NCI-H1436 (cell line): ENCODE measurements around the gene GGPS1.
"Not testable (repeated sequence)": the region's sequence is repeated elsewhere in the genome, so short reads cannot be mapped to it uniquely, and the experiment has no call there.

Experiments
- DNase-seq: peaks from one replicate; lab custom pipeline; 2025; lab: John Stamatoyannopoulos, UW

The GGPS1 gene

DNA sequence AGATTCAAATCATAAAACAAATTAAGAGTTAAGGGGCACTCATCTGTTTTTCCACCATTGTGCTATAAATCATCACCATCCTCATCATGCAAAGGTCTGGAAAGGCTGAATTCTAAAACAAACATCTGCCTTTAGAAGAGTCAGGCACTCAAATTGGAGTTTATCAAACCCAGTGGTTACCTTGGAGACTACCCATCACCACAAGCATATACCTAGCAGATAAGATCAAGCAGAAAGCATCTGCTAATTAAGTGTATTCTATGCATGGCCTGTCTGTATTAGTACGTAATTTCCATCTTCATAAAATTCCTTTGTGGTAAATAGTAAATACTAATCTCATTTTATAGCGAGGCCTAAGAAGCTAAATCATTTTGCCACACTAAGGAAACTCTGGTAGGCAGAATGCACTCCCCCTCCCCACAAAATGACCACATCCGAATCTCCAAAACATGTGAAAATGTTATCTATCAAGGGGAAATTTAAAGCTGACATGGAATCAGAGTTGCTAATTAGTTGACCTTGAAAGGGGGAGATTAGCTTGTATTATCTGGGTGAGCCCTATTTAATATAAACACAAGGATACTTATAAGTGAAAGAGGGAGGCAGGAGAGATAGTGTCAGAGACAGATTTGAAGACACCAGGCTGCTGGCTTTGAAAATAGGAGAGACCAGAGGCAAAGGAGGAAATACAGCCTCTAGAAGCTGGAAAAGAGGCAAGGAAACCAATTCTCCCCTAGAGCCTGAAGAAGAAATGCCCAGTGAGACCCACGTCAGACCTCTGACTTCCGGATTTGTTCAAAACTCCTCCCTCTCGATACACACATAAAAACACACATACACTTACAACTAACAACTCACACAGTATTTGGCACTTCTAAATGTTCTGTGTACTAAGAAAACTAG lies 23.6 kb upstream of the GGPS1 start:
- peak; percentile 15 for DNase-seq

DNA sequence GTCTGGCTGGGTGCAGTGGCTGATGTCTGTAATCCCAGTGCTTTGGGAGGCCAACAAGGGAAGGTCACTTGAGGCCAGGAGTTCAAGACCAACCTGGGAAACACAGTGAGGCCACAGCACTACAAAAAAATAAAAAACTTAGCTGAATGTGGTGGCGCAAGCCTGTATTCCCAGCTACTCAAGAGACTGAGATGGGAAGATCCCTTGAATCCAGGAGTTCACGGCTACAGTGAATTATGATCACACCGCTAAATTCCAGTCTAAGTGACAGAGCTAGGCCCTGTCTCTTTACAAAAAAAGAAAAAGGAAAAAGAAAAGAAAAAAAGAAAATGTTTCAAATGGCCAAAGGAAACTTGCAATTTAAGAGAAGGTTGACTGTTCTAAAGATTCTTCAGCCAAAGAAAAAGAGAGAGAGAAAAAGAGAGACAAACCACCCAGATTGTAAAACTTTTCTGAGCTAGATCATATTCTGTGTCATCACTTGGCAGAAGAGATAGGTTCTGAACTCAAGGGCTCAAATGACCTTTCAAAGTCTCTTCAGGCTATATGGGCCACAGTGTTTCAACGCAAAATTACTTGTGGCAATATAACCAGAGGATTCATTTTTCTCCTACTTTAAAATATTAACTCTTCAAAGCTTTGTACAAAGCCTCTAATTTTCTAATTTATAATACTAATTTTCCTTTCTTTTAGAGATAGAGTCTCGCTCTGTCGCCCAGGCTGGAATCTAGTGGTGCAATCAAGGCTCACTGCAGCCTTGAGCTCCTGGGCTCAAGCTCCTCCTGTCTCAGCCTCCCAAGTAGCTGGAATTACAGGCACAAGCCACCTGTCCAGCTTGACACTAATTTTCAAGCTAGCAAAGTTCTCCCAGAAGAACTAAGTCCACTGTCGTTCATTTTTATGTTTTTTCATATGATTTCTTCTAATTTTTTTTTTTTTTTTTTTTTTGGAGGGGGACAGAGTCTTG lies 20.9 kb upstream of the GGPS1 start:
- no peak for DNase-seq

DNA sequence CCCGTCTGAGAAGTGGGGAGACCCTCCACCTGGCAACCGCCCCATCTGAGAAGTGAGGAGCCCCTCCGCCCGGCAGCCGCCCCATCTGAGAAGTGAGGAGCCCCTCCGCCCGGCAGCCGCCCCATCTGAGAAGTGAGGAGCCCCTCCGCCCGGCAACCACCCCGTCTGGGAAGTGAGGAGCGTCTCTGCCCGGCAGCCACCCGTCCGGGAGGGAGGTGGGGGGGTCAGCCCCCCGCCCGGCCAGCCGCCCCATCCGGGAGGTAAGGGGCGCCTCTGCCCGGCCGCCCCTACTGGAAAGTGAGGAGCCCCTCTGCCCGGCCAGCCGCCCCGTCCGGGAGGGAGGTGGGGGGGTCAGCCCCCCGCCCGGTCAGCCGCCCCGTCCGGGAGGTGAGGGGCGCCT lies 19.2 kb upstream of the GGPS1 start:
- not testable (repeated sequence) for DNase-seq

DNA sequence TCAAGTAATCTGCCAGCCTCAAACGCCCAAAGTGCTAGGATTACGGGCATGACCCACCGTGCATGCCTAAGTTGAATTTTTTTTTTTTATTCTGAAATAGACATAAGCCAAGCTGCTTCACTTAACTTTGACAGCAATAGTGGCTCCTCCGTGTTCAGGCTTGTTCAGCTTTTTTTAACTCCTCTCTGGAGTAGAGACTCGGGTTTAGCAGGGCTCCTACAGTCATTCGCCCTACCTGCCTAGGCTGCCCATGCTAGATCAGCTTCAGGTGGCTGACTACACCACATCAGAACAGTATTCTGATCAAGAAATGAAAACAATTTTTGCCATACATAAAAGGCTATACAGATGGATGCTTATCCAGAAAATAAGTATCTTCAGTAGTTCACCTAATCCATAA lies 15.1 kb upstream of the GGPS1 start:
- DNase-seq: no peak

DNA sequence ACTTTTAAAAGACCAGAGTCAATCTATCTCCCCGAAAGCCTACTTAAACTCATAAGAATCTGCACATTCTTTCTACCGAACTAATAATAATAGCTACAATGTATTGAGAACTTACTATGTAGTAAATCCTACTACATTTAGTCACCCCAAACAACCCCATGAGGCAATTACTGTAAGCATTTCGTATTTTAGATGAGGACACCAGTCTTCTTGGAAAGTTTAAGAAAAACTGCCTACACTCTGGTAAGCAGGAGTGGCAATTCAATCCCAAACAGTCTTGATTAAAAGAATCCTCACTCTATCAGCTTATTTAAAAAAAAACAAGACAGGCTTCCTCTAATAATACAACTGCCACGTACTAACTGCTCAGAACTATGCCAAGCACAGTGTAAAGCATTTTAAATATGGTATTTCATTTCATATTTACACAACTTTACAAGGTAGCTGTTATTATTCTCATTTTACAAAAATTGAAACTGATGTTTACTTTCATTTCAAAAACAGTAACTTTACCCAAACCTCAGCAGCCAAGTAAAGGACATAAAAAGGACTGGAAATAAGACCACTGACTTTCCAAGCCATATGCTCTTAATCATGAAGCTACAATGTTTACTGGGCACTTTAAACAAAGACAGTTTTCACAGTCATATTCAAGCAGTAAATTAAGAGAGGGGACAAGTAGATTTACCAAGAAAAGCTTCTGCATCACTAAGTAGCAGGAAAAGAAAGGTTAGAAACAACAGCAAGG lies 14.3 kb upstream of the GGPS1 start:
- DNase-seq: no peak

DNA sequence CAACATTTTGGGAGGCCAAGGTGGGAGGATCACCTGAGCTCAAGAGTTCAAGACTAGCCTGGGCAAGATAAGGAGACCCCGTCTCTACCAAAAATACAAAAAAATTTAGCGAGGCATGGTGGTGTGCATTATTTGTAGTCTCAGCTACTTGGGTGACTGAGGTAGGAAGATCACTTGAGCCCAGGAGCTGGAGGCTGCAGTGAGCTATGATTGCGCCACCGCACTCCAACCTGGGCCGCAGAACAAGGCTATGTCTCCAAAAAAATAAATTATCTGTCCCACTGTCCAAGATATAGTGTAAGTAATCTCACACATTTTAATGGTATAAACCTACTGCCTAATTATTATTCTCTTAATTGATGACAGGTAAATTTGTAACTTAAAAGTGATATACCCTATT lies 13.2 kb upstream of the GGPS1 start:
- DNase-seq: no peak

DNA sequence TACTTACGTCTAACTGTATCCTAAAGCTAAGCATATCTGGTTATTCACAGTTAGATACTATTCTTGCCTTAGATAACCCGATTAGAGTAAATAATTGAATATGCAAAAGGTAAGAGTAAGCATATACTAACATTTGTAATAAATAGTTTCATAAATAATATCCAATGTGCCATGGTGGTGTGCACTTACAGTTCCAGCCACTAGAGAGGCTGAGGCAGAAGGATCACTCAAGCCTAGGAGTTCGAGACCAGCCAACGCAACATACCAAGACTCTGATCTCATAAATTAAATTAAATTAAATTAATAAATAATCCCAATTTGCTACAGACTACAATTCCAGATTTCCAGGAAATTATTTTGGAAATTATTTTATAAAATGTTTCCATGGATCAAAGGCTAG lies 12.6 kb upstream of the GGPS1 start:
- no peak for DNase-seq

GRCh38 chr1:235317168-235317567 lies 11.2 kb upstream of the GGPS1 start:
- no peak for DNase-seq

DNA sequence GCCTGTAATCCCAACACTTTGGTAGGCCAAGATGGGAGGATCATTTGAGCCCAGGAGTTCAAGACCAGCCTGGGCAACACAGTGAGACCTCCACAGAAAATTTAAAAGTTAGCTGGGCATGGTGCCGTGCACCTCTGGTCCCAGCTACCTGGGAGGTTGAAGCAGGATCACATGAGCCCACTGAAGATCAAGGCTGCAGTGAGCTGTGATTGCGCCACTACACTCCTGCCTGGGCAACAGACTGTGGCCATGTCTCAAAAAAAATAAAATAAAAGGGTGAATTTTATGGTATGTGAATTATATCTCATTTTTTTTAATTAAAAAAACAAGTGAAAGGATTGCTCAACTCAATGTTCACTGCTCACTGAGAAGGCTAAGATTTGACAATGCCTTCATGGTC lies 9.1 kb upstream of the GGPS1 start:
- no peak for DNase-seq

- no peak for DNase-seq
These were observed 7.7 kb upstream of the GGPS1 start for GRCh38 chr1:235320521-235321179.

DNA sequence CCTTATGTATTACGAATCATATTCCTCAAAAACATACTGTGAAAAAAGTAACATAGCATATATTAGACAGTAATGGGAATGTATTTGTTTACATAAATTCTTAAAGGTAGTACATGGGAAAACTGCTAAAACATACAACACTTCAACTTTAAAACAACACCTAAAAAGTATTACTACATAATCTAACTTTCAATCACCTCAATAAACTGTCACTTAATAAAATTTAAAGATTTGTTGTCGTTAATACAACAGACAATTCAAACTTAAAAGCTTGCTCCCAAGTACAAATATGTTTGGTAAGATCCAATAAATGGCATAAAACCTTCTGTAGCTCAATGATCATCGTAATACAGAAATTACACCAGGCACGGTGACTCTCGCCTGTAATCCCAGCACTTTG lies 4.1 kb upstream of the GGPS1 start:
- DNase-seq: no peak

DNA sequence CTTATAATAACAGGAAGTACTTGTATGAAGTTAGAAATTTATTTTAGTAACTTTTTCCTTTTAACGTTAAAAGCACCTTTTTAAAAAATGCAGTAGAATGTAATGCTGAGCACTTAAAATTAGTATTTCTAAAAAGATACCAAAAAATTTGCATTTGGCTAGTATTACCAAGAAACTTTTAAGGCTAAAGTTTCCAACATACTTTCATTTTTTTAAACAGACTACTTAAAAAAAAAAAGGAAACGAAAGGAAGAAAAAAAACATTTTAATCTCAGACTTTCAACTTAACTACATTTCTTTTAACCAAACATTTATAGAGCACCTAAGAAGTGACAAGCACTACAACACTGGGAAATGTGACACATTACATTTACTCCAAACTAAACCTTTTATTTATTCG lies 3.2 kb upstream of the GGPS1 start:
- DNase-seq: no peak

DNA sequence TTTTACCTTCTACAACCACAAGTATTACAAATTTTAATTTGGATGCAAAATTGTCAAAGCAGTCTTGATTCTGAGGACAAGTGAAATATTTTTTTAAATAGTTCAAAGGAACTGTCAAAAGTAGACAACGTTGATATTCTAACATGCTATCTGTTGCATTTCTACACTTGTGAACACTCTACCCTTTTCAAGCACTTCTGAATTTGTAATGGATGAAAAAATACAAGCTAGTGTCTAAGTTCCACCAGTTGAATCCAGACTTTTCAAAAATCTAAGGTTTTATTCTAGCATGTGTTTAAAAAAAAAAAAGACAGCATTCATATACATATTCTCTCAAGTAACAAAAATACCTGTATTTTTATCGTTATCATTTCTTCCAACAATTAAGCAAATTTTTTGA lies 2.5 kb upstream of the GGPS1 start:
- no peak for DNase-seq

DNA sequence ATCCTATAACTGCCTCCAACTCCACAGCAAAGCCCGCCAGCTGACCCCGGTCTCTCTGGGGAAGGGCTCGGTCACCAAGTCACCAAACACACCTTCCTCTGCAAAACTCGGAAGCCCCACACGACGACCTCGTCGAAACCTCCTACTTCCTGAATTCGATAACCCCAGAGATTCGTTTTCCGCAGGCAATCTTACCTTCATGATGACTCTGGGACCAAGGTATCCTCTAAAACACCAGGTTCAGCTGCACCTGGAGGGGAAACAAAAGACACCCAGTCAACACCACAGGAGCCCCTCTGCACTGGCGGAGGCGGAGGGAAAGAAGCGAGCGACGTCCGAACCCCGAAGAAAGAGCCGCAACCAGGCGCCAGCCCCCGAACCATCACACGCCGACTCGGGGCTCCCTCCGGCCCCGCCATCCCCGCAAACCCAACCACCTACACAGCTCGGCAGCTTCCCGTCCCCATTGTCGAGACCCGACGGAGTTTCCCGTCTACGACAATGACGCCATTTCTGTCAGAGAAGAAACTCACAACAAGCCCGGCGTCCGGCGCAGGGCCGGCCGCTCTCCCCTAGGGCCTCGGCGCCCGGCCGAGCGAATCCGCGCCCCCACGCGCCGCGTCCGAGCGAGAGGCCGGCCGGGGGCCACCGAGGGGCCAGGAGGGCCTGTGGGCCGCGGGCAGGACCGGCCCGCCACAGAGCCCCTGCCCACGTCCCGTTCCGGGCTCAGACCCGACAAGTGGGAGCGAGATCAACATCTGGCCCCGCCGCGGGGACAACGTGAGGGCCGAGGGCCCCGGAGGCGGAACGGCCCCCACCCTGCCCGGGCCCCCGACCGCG lies 1.4 kb upstream of the GGPS1 start:
- DNase-seq: no peak

- DNase-seq: no peak
These were observed 655 bp upstream of the GGPS1 start, which contains the start of gene ARID4B for GRCh38 chr1:235327559-235328270. TSS of gene ARID4B (minus strand) at chr1:235328179. CDS start at chr1:235326919, 1,260 bp downstream.

DNA sequence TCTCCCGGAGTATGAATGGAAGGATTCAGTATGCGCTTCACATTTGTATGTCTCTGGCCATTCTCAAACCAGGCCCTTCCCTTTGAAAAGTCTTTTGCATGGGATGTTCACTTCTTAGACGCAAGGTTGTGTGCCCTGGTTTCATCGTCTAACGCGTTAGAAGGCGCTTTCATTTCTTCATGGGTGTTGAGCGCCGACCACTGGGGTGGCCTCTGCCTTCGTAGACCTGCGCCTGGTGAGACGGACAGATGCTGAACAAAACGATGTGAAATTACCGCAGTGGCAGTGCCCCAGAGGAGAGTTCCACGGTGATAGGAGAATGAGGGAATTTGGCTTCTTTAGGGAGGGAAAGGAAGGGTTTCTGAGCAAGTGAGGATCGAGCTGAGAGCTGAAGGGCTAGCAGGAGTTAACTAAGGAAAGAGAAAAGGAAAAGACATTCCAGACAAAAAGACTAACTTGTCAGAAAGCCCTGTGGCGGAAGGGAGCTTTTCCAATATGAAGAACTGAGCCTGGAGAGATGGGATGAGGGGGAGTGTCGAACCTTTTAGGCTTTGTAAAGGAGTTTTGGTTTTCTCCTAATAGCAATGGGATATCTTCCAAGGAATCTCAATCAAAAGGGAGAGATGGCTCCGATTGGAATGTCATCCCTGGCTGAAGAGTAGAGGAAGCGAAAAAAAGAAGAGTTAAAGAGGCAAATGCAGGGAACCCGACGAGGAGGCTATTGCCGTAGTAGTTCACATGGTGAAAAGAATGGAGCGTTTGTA lies 951 bp downstream of the GGPS1 start:
- no peak for DNase-seq

DNA sequence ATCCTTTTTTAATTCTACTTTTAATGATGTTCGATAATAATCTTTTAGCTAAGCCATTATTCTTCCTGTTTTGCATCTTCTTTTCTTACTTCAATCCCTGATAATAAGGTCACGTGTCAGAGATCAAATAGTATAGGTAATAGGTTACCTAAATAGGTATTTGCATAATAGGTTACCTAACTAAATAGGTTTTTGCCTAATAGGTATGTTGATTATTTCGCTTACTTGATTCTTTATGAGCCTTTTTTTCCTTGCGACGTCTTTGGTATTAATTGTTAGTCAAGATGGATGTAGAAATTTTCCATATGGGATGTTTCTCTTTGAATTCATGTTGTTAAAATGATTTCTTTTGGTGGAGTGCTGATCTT lies 2.5 kb downstream of the GGPS1 start:
- no peak for DNase-seq

GRCh38 chr1:235331401-235331800 lies 3.0 kb downstream of the GGPS1 start:
- no peak for DNase-seq

GRCh38 chr1:235336903-235337302 lies 8.5 kb downstream of the GGPS1 start:
- DNase-seq: no peak
